Breast epithelium (tissue), 4 donors: ENCODE data around the gene SLX4IP. TPM values are rescaled to one million over a fixed set of nuclear protein-coding genes. Genes with fewer than 3 reads are reported as not detected.

Experiments
- DNase-seq, 2 donors: peaks; one replicate each; pipeline ENCODE4 v3.0.0-alpha.2; 2019; ENCODE audit warnings: low spot score in 2 of 2
- H3K27ac ChIP-seq, 2 donors: fragments of 200-600 bp; sonication (generic) in 1 of 2; one replicate each; pipeline ENCODE4 v1.5.1; 2016 to 2019; ENCODE audit warnings: mild to moderate bottlenecking in 1 of 2
- H3K27me3 ChIP-seq, 2 donors: fragments of 200-600 bp; sonication (generic) in 1 of 2; one replicate each; pipeline versions ENCODE4 v1.5.1 to v1.6.0; 2017 to 2019; ENCODE audit warnings: control low read depth in 1 of 2, mild to moderate bottlenecking in 1 of 2
- H3K36me3 ChIP-seq: fragments of 200-600 bp; one replicate; pipeline ENCODE4 v1.5.1; 2019
- H3K4me1 ChIP-seq, 2 donors: fragments of 200-600 bp; sonication (generic); one replicate each; pipeline ENCODE4 v1.5.1; 2016 to 2019; ENCODE audit warnings: control low read depth in 1 of 2
- H3K4me3 ChIP-seq, 3 donors: fragments of 200-600 bp; sonication (generic); 1 replicate in 2 of 3; 2 replicates in 1 of 3; pipeline ENCODE4 v1.5.1; 2016 to 2019; ENCODE audit warnings: mild to moderate bottlenecking in 3 of 3, moderate library complexity in 2 of 3
- H3K9me3 ChIP-seq, 2 donors: fragments of 200-600 bp; sonication (generic) in 1 of 2; one replicate each; pipeline ENCODE4 v1.5.1; 2016 to 2019; ENCODE audit warnings: control low read depth in 1 of 2
- CTCF ChIP-seq, 3 donors: fragments of 450-650 bp; IDR thresholded peaks; one replicate each; pipeline ENCODE4 v1.5.1; 2016 to 2017; ENCODE audit warnings: antibody characterized with exemption in 3 of 3, mild to moderate bottlenecking in 3 of 3, moderate library complexity in 3 of 3
- POLR2A ChIP-seq: fragments of 450-650 bp; IDR thresholded peaks from one replicate; pipeline ENCODE4 v1.6.1; 2016; ENCODE audit warnings: antibody characterized with exemption, mild to moderate bottlenecking, moderate library complexity
- POLR2AphosphoS5 ChIP-seq, 3 donors: sonication (generic); formaldehyde crosslinking; IDR thresholded peaks; one replicate each; pipeline ENCODE4 v1.6.1; 2017; ENCODE audit warnings: antibody characterized with exemption in 3 of 3
- intact Hi-C: fragments of 100-400 bp; cut with DNase I; formaldehyde crosslinking; loops from one replicate; pipeline ENCODE4 v1.15.1; 2023; ENCODE audit warnings: low total_unique reads
- total RNA-seq, 3 donors: library from RNA; depleted of rRNA; stranded (reverse); fragments of >200 nt; gene quantifications; one replicate each; pipeline ENCODE4 v1.1.0, GENCODE V29; 2016

The SLX4IP gene
- total RNA-seq, 3 donors from 2014 or later = 4.2 to 6.9 (median 5.9) TPM

- no peaks in the 10 kb centered on the region for H3K27me3 ChIP-seq
- no peak for DNase-seq
- H3K9me3 ChIP-seq = no peaks in the 10 kb centered on the region
- intact Hi-C loops = no loop called here
- H3K36me3 ChIP-seq = no peaks in the 10 kb centered on the region
- peak overlapping the region in 1 of 3 donors; percentile 93 for H3K4me3 ChIP-seq
- no peak overlapping the region for H3K27ac ChIP-seq
- peaks cover 0 to 4% of the 10 kb centered on the region in 2 donors for H3K4me1 ChIP-seq
- TF ChIP-seq POLR2AphosphoS5 (IDR thresholded peaks at IDR 0.05) (no peak), CTCF (IDR thresholded peaks at IDR 0.05) (no peak), POLR2A (no peak)
Observed at GRCh38 chr20:10436053-10436699, 1.1 kb downstream of the SLX4IP start.

DNA sequence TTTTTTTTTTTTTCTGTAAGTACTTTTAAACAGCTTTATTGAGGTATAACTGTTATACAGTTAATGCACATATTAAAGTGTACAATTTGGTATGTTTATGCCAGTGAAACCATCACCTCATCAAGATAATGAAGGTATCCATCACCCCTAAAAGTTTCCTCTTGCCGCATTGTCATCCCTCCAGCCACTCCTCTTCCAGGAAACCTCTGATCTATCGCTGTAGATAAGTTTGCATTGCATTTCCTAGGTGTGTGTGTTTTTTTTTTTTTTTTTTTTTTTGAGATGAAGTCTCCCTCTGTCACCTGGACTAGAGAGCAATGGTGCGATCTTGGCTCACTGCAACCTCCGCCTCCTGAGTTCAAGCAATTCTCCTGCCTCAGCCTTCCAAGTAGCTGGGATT, 3.1 kb downstream of the SLX4IP start:
- Histone ChIP-seq H3K4me1 (no peaks in the 10 kb centered on the region), H3K9me3 (no peaks in the 10 kb centered on the region), H3K27me3 (no peaks in the 10 kb centered on the region), H3K36me3 (no peaks in the 10 kb centered on the region), H3K27ac (no peak overlapping the region), H3K4me3 (no peak overlapping the region)
- DNase-seq = no peak
- TF ChIP-seq POLR2A (no peak), POLR2AphosphoS5 (IDR thresholded peaks at IDR 0.05) (no peak), CTCF (IDR thresholded peaks at IDR 0.05) (no peak)
- intact Hi-C loops = no loop called here

DNA sequence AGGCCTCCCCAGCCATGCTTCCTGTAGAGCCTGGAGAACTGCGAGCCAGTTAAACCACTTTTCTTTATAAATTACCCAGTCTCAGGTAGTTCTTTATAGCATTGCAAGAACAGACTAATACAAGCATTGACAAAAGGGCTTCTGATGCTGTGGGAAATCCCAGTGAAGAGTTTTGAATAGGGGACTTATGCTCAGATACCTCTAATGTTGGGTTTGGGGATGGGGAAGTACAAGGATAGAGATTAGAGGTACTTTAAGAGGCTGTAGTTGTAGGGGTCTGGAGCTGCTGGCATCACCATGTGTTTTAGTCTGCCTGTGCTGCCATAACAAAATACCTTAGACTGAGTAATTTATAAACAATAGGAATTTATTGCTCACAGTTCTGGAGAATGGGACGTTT, 8.8 kb downstream of the SLX4IP start:
- intact Hi-C loops = no loop called here
- H3K27ac ChIP-seq = no peak overlapping the region

GRCh38 chr20:10445758-10446157, 10.7 kb downstream of the SLX4IP start:
- no peak for DNase-seq
- Histone ChIP-seq H3K4me3 (no peak overlapping the region), H3K9me3 (no peaks in the 10 kb centered on the region), H3K27me3 (no peaks in the 10 kb centered on the region), H3K4me1 (no peaks in the 10 kb centered on the region), H3K27ac (no peak overlapping the region), H3K36me3 (no peaks in the 10 kb centered on the region)
- TF ChIP-seq POLR2AphosphoS5 (IDR thresholded peaks at IDR 0.05) = no peak
- TF ChIP-seq CTCF (IDR thresholded peaks at IDR 0.05) = no peak
- no peak for TF ChIP-seq POLR2A
- intact Hi-C loops = no loop called here

More for the DNA sequence above, 8.8 kb downstream of the SLX4IP start:
- Histone ChIP-seq H3K4me3 (no peak overlapping the region), H3K4me1 (no peaks in the 10 kb centered on the region), H3K9me3 (no peaks in the 10 kb centered on the region), H3K27me3 (no peaks in the 10 kb centered on the region), H3K36me3 (no peaks in the 10 kb centered on the region)
- DNase-seq = no peak
- TF ChIP-seq POLR2A = no peak
- no peak for TF ChIP-seq POLR2AphosphoS5 (IDR thresholded peaks at IDR 0.05)
- TF ChIP-seq CTCF (IDR thresholded peaks at IDR 0.05) = no peak

DNA sequence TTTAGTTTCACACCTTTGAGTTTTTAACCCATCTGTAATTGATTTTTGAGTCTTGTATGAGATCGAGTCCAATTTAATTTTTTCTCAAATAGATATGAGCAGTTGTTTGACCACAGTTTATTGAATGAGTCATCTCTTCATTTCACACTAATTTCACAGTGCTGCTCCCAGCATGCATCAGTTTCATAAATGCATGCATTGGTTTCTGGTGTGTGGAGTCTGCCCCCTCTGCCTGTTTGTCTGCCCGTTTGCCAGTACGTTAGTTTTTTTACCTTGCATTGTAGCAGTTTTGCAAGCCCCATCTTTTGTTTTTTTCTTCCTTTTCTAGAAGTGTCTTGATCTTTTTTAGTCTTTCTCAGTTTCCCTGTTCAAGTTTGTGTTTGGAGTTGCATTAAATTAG, 11.9 kb downstream of the SLX4IP start:
- no peaks in the 10 kb centered on the region for H3K36me3 ChIP-seq
- no peaks in the 10 kb centered on the region for H3K9me3 ChIP-seq
- intact Hi-C loops = no loop called here
- H3K4me1 ChIP-seq = no peaks in the 10 kb centered on the region
- no peak overlapping the region for H3K4me3 ChIP-seq
- TF ChIP-seq POLR2AphosphoS5 (IDR thresholded peaks at IDR 0.05) = no peak
- no peak for TF ChIP-seq CTCF (IDR thresholded peaks at IDR 0.05)
- no peak for TF ChIP-seq POLR2A
- no peaks in the 10 kb centered on the region for H3K27me3 ChIP-seq
- DNase-seq = no peak
- H3K27ac ChIP-seq = no peak overlapping the region
